ENCODE results near the gene EXOC8. TPM values are rescaled to one million over a fixed set of nuclear protein-coding genes. Genes with fewer than 3 reads are reported as not detected.
A peak's percentile ranks its signal among the peaks of the same experiment; 100 is the strongest.

EXOC8 gene
- total and polyA plus RNA-seq, 2 of the 13 experiments (the other 11 are each of a cell fraction or from before 2014, with no cell fraction given): 2.1 to 7.9 TPM

DNA sequence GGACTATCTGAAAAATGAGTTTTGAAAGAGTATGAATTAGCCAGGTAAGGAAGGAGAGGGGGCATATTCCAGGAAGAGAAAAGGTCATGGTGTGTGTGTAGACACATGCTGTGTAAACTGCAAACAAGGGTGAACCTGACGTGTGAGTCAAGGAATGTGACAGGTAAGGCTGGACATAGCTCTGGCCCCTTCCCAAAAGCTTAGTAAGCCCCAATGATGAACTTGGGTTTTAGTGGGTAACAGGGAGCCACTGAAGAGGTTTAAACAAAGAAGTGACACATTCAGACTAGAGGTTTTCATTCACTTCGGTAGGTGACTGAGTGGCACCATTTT, 47.7 kb upstream of the EXOC8 start (continued):
- TF ChIP-seq ZNF326 (CRISPR knock-in tag; IDR thresholded peaks at IDR 0.05; ENCODE audit: borderline replicate concordance) (no peak), FOSL2 (CRISPR knock-in tag; IDR thresholded peaks at IDR 0.05) (peak; percentile 54; the same call in 1 of the 2 replicates), MZF1 (CRISPR knock-in tag; IDR thresholded peaks at IDR 0.05; ENCODE audit: borderline replicate concordance) (no peak), FOSL1 (CRISPR knock-in tag; IDR thresholded peaks at IDR 0.05; ENCODE audit: borderline replicate concordance) (no peak), BRCA1 (CRISPR knock-in tag; IDR thresholded peaks at IDR 0.05) (no peak), ZBTB25 (CRISPR knock-in tag; IDR thresholded peaks at IDR 0.05) (no peak), HIVEP1 (CRISPR knock-in tag; IDR thresholded peaks at IDR 0.05) (no peak), ELF3 (CRISPR knock-in tag; IDR thresholded peaks at IDR 0.05) (peak; percentile 56; the same call in 1 of the 2 replicates), KAT2B (IDR thresholded peaks at IDR 0.05; ENCODE audit: borderline replicate concordance, low read depth, low read length) (no peak), RARA (CRISPR knock-in tag; IDR thresholded peaks at IDR 0.05) (peak; percentile 78), SNAPC2 (CRISPR knock-in tag; IDR thresholded peaks at IDR 0.05) (no peak), ZNF318 (CRISPR knock-in tag; IDR thresholded peaks at IDR 0.05) (no peak), ELK4 (CRISPR knock-in tag; IDR thresholded peaks at IDR 0.05; ENCODE audit: borderline replicate concordance) (no peak), ZNF362 (CRISPR knock-in tag; IDR thresholded peaks at IDR 0.05; ENCODE audit: borderline replicate concordance) (no peak)
- TF ChIP-seq, protein P1, sequence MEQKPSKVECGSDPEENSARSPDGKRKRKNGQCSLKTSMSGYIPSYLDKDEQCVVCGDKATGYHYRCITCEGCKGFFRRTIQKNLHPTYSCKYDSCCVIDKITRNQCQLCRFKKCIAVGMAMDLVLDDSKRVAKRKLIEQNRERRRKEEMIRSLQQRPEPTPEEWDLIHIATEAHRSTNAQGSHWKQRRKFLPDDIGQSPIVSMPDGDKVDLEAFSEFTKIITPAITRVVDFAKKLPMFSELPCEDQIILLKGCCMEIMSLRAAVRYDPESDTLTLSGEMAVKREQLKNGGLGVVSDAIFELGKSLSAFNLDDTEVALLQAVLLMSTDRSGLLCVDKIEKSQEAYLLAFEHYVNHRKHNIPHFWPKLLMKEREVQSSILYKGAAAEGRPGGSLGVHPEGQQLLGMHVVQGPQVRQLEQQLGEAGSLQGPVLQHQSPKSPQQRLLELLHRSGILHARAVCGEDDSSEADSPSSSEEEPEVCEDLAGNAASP (CRISPR knock-in tag; IDR thresholded peaks at IDR 0.05; ENCODE audit: borderline replicate concordance): no peak

Measured in HepG2 (cell line).